AG04449 (cell line): ENCODE measurements around the gene GPSM3.
A peak's percentile ranks its signal among the peaks of the same experiment; 100 is the strongest.

Experiments used
- CTCF ChIA-PET: fragments of 350-600 bp; formaldehyde crosslinking; extraction: SDS; loops from one replicate; lab custom pipeline; 2021; ENCODE audit warnings: antibody characterized with exemption; lab: Yijun Ruan, JAX
- POLR2A ChIA-PET: fragments of 400-600, 350-600 bp; formaldehyde crosslinking; extraction: SDS; loops from one replicate; lab custom pipeline; 2020; ENCODE audit warnings: antibody characterized with exemption, inconsistent platforms; lab: Yijun Ruan, JAX
- DNase-seq: peaks from one replicate; pipeline ENCODE4 v3.0.0-alpha.2; 2010; ENCODE audit warnings: low read depth, low spot score
- H3K4me3 ChIP-seq: 2 replicates; pipeline ENCODE4 v1.5.1; 2011; ENCODE audit warnings: low read depth, mild to moderate bottlenecking, control low read depth, low read length
- CTCF ChIP-seq: IDR thresholded peaks from one replicate; pipeline ENCODE4 v1.5.1; 2011; ENCODE audit warnings: mild to moderate bottlenecking, moderate library complexity, low read length, control low read depth, inconsistent platforms; ENCODE audit not compliant: insufficient read depth; ENCODE audit errors: missing control alignments

The GPSM3 gene

GRCh38 chr6:32177788-32178546 lies 14.5 kb downstream of the GPSM3 start, which contains the start of gene RNF5:
Gene RNF5 (plus strand): TSS chr6:32178405. CDS start chr6:32178512, 107 bp downstream.
- no peak for TF ChIP-seq CTCF
- peak within 1 kb of the TSS; percentile 97 for H3K4me3 ChIP-seq
- ChIA-PET CTCF (interaction anchor here (1.3 to 2.1 kb wide), 3 partner anchors 15 to 60 kb away, joined by 4 to 6 read pairs (median 5); partner anchors contain the start of gene GPSM3), POLR2A (interaction anchor here (0.9 to 2.4 kb wide), 5 partner anchors 17 to 794 kb away, joined by 4 to 8 read pairs (median 7); partner anchors contain the start of genes ATF6B and FKBPL)
- DNase-seq = peak; percentile 100

- no peak for TF ChIP-seq CTCF
- ChIA-PET CTCF (interaction anchor here (1.4 to 2.1 kb wide), 3 partner anchors 12 to 60 kb away, joined by 4 to 6 read pairs (median 5); partner anchors contain the start of genes GPSM3 and PBX2), POLR2A (interaction anchor here (0.9 to 2.4 kb wide), 5 partner anchors 18 to 795 kb away, joined by 4 to 8 read pairs (median 7); partner anchors contain the start of genes ATF6B and FKBPL)
- peak overlapping the region; percentile 97 for H3K4me3 ChIP-seq
- no peak for DNase-seq
Observed at GRCh38 chr6:32177183-32177787, 15.2 kb downstream of the GPSM3 start.

GRCh38 chr6:32176476-32177182 lies 15.8 kb downstream of the GPSM3 start:
- no peak for TF ChIP-seq CTCF
- POLR2A ChIA-PET = interaction anchor here (0.6 to 2.4 kb wide), 6 partner anchors 19 to 795 kb away, joined by 3 to 8 read pairs (median 6); partner anchors contain the start of genes ATF6B and FKBPL
- H3K4me3 ChIP-seq = peak overlapping the region; percentile 97
- CTCF ChIA-PET = interaction anchor here (1.0 to 2.1 kb wide), 4 partner anchors 13 to 59 kb away, joined by 4 to 7 read pairs (median 6); partner anchors contain the start of genes GPSM3 and PBX2
- no peak for DNase-seq

GRCh38 chr6:32175711-32176475 lies 16.6 kb downstream of the GPSM3 start, which contains the start of gene AGPAT1:
Gene AGPAT1 (minus strand): TSS chr6:32176084. CDS start chr6:32171496, 4,588 bp downstream.
- no peak for TF ChIP-seq CTCF
- POLR2A ChIA-PET = interaction anchor here (0.6 to 2.4 kb wide), 4 partner anchors 19 to 796 kb away, joined by 3 to 8 read pairs (median 6); partner anchors contain the start of gene FKBPL
- peak; percentile 82 for DNase-seq
- CTCF ChIA-PET = interaction anchor here (1.0 to 2.1 kb wide), 3 partner anchors 14 to 57 kb away, joined by 5 to 7 read pairs (median 6); partner anchors contain the start of genes GPSM3 and PBX2
- H3K4me3 ChIP-seq = peak within 1 kb of the TSS; percentile 97

- POLR2A ChIA-PET = no interaction called here
- no peak for TF ChIP-seq CTCF
- CTCF ChIA-PET = no interaction called here
- DNase-seq = no peak
- H3K4me3 ChIP-seq = peak overlapping the region; percentile 97
Observed at GRCh38 chr6:32175322-32175710, 17.1 kb downstream of the GPSM3 start.
